K562 (cell line): ENCODE results near the gene UCK1. TPM values are rescaled to one million over a fixed set of nuclear protein-coding genes. Genes with fewer than 3 reads are reported as not detected.
A peak's percentile ranks its signal among the peaks of the same experiment; 100 is the strongest.

Experiments
- PHF8 ChIP-seq: fragments of 200-600 bp; sonication (generic); IDR thresholded peaks from 2 replicates; pipeline ENCODE4 v1.6.1; 2012; ENCODE audit warnings: mixed run types, mild to moderate bottlenecking, inconsistent platforms, low read length, moderate library complexity, borderline replicate concordance
- polyA plus RNA-seq, 8 experiments: library from polyadenylated mRNA; depleted of rRNA in 4 of 8; stranded (reverse) in 5 of 8; unstranded in 3 of 8; fragments of >200 nt; fragmentation: Nextera tagmentation in 2 of 8; fragmentation: Illumina TruSeq in 1 of 8; extraction: Ambion mirVana in 2 of 8; extraction: Trizol in 1 of 8; gene quantifications; 2 replicates each; pipeline versions ENCODE4 v1.2.1 to v1.2.3, GENCODE V29; 2011 to 2014; ENCODE audit warnings: inconsistent platforms in 1 of 8, missing spikeins in 1 of 8
- total RNA-seq, 7 experiments: library from RNA; depleted of rRNA in 6 of 7; stranded (reverse); fragments of >200 nt in 6 of 7; fragmentation: Illumina TruSeq in 2 of 7; extraction: Trizol in 2 of 7; gene quantifications; 2 replicates each; pipeline versions ENCODE4 v1.2.1 to v1.2.3, GENCODE V29; 2011 to 2021; ENCODE audit warnings: low replicate concordance in 1 of 7
- TF ChIP-seq, protein P1 (sequence below): fragments of 450-650 bp; IDR thresholded peaks from 2 replicates; pipeline ENCODE4 v1.6.1; 2016; ENCODE audit warnings: mild to moderate bottlenecking, moderate library complexity
- TF ChIP-seq, protein P2 (sequence below): fragments of 250-450 bp; sonication (Bioruptor Pico); IDR thresholded peaks from 2 replicates; pipeline ENCODE4 v1.4.0; 2020

Gene UCK1
- total and polyA plus RNA-seq, 9 of the 15 experiments (the other 6 are each of a cell fraction or from before 2014, with no cell fraction given): 0.27 to 27.5 (median 16.1) TPM

DNA sequence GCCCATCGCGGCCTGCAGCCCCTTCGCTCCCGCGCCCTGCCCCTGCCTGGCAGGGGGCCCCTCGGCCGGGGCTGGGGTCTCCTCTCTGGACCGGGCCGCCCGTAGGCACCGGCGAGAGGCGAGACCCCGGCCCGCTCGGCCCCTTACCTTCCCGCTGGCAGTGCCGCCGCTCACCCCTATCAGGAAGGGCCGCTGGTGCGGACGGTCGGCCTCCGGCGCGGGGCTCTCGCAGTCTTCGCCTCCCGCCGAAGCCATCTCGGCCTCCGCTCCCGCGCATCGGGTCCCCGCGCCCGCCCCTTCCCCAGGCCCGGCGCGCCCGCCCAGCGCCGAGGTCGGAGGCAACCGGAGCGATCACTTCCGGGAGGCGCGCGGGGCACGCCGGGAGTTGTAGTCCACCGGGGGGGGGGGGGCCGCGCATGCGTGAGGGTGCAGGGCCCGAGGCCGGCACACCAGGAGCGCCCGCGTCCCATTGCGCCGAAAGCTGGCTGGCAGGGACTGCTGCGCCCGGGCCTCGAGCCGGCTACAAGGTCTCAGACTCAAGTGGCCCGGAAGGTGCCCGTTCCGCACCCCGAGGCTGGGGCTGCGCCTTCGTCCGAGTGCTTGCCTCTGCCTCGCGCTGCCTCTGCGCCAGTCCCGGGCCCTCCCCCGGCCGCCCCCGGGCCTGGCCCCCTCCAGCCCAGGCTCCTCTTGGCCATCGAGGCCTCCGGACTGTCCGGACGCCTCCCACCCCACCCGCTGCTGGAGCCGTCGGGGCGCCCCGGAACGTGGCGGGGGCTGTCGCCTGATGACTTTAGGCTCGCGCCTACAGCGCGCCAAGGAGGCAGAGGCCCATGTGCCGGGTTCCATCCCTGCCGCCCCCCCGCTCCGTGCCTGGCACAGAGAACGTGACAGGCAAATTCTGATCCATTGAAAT is at the start of gene UCK1 (continued):
- TF ChIP-seq, protein P1, sequence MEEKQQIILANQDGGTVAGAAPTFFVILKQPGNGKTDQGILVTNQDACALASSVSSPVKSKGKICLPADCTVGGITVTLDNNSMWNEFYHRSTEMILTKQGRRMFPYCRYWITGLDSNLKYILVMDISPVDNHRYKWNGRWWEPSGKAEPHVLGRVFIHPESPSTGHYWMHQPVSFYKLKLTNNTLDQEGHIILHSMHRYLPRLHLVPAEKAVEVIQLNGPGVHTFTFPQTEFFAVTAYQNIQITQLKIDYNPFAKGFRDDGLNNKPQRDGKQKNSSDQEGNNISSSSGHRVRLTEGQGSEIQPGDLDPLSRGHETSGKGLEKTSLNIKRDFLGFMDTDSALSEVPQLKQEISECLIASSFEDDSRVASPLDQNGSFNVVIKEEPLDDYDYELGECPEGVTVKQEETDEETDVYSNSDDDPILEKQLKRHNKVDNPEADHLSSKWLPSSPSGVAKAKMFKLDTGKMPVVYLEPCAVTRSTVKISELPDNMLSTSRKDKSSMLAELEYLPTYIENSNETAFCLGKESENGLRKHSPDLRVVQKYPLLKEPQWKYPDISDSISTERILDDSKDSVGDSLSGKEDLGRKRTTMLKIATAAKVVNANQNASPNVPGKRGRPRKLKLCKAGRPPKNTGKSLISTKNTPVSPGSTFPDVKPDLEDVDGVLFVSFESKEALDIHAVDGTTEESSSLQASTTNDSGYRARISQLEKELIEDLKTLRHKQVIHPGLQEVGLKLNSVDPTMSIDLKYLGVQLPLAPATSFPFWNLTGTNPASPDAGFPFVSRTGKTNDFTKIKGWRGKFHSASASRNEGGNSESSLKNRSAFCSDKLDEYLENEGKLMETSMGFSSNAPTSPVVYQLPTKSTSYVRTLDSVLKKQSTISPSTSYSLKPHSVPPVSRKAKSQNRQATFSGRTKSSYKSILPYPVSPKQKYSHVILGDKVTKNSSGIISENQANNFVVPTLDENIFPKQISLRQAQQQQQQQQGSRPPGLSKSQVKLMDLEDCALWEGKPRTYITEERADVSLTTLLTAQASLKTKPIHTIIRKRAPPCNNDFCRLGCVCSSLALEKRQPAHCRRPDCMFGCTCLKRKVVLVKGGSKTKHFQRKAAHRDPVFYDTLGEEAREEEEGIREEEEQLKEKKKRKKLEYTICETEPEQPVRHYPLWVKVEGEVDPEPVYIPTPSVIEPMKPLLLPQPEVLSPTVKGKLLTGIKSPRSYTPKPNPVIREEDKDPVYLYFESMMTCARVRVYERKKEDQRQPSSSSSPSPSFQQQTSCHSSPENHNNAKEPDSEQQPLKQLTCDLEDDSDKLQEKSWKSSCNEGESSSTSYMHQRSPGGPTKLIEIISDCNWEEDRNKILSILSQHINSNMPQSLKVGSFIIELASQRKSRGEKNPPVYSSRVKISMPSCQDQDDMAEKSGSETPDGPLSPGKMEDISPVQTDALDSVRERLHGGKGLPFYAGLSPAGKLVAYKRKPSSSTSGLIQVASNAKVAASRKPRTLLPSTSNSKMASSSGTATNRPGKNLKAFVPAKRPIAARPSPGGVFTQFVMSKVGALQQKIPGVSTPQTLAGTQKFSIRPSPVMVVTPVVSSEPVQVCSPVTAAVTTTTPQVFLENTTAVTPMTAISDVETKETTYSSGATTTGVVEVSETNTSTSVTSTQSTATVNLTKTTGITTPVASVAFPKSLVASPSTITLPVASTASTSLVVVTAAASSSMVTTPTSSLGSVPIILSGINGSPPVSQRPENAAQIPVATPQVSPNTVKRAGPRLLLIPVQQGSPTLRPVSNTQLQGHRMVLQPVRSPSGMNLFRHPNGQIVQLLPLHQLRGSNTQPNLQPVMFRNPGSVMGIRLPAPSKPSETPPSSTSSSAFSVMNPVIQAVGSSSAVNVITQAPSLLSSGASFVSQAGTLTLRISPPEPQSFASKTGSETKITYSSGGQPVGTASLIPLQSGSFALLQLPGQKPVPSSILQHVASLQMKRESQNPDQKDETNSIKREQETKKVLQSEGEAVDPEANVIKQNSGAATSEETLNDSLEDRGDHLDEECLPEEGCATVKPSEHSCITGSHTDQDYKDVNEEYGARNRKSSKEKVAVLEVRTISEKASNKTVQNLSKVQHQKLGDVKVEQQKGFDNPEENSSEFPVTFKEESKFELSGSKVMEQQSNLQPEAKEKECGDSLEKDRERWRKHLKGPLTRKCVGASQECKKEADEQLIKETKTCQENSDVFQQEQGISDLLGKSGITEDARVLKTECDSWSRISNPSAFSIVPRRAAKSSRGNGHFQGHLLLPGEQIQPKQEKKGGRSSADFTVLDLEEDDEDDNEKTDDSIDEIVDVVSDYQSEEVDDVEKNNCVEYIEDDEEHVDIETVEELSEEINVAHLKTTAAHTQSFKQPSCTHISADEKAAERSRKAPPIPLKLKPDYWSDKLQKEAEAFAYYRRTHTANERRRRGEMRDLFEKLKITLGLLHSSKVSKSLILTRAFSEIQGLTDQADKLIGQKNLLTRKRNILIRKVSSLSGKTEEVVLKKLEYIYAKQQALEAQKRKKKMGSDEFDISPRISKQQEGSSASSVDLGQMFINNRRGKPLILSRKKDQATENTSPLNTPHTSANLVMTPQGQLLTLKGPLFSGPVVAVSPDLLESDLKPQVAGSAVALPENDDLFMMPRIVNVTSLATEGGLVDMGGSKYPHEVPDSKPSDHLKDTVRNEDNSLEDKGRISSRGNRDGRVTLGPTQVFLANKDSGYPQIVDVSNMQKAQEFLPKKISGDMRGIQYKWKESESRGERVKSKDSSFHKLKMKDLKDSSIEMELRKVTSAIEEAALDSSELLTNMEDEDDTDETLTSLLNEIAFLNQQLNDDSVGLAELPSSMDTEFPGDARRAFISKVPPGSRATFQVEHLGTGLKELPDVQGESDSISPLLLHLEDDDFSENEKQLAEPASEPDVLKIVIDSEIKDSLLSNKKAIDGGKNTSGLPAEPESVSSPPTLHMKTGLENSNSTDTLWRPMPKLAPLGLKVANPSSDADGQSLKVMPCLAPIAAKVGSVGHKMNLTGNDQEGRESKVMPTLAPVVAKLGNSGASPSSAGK: peak; percentile 35; the same call in 1 of the 2 replicates
- peak; percentile 82; the same call in 1 of the 2 replicates for TF ChIP-seq PHF8
- TF ChIP-seq, protein P2, sequence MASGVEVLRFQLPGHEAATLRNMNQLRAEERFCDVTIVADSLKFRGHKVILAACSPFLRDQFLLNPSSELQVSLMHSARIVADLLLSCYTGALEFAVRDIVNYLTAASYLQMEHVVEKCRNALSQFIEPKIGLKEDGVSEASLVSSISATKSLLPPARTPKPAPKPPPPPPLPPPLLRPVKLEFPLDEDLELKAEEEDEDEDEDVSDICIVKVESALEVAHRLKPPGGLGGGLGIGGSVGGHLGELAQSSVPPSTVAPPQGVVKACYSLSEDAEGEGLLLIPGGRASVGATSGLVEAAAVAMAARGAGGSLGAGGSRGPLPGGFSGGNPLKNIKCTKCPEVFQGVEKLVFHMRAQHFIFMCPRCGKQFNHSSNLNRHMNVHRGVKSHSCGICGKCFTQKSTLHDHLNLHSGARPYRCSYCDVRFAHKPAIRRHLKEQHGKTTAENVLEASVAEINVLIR (CRISPR knock-in tag): peak; percentile 20; the same call in 1 of the 2 replicates
